Caco-2 (cell line): Measurements from ENCODE around the gene CAMKK2. TPM values are rescaled to one million over a fixed set of nuclear protein-coding genes. Genes with fewer than 3 reads are reported as not detected.

Experiments
- BruUV-seq: library from RNA; stranded (reverse); fragments of 400-500 nt; replicated peaks from 2 replicates; lab custom pipeline; 2021; lab: Mats Ljungman, UMichigan
- CTCF ChIA-PET: fragments of 300-600 bp; sonication (Branson Sonifier 250); formaldehyde crosslinking; loops from one replicate; lab custom pipeline; 2022; ENCODE audit warnings: antibody characterized with exemption; lab: Charles Lee
- POLR2A ChIA-PET: fragments of 300-600 bp; sonication (Branson Sonifier 250); formaldehyde crosslinking; loops from one replicate; lab custom pipeline; 2022; ENCODE audit warnings: antibody characterized with exemption; lab: Charles Lee
- DNase-seq, 2 experiments: peaks; one replicate each; pipeline versions ENCODE4 v3.0.0 to v3.0.0-alpha.2; 2020 to 2022
- H3K27me3 ChIP-seq: replicated peaks from 2 replicates; pipeline ENCODE4 v1.6.0; 2011; ENCODE audit warnings: low read length; ENCODE audit not compliant: control insufficient read depth, insufficient read depth
- H3K36me3 ChIP-seq: 2 replicates; pipeline ENCODE4 v1.5.1; 2011; ENCODE audit warnings: low read length; ENCODE audit not compliant: control insufficient read depth, insufficient read depth
- H3K4me1 ChIP-seq: fragments of 250-450 bp; sonication (Bioruptor Pico); 2 replicates; pipeline ENCODE4 v1.5.1; 2020; ENCODE audit warnings: mild to moderate bottlenecking
- H3K4me3 ChIP-seq: 2 replicates; pipeline ENCODE4 v1.5.1; 2011; ENCODE audit warnings: low read depth, mild to moderate bottlenecking, control low read depth, low read length
- H3K9me3 ChIP-seq: fragments of 250-450 bp; sonication (Bioruptor Pico); 2 replicates; pipeline ENCODE4 v1.5.1; 2020; ENCODE audit warnings: mild to moderate bottlenecking, moderate library complexity
- H3K27ac Mint-ChIP-seq: one replicate; pipeline ENCODE4 v1.8.0; 2022; ENCODE audit warnings: mixed read lengths; ENCODE audit not compliant: unreplicated experiment
- H3K27me3 Mint-ChIP-seq: one replicate; pipeline ENCODE4 v1.8.0; 2022; ENCODE audit warnings: mixed read lengths; ENCODE audit not compliant: insufficient read depth, unreplicated experiment
- H3K36me3 Mint-ChIP-seq: one replicate; pipeline ENCODE4 v1.8.0; 2022; ENCODE audit warnings: mild to moderate bottlenecking, mixed read lengths; ENCODE audit not compliant: insufficient read depth, unreplicated experiment
- H3K4me1 Mint-ChIP-seq: one replicate; pipeline ENCODE4 v1.8.0; 2022; ENCODE audit warnings: low read depth, mixed read lengths; ENCODE audit not compliant: unreplicated experiment
- H3K4me3 Mint-ChIP-seq: one replicate; pipeline ENCODE4 v1.8.0; 2022; ENCODE audit warnings: mild to moderate bottlenecking, moderate library complexity, mixed read lengths; ENCODE audit not compliant: unreplicated experiment
- H3K9me3 Mint-ChIP-seq: one replicate; pipeline ENCODE4 v1.8.0; 2022; ENCODE audit warnings: mixed read lengths; ENCODE audit not compliant: unreplicated experiment
- intact Hi-C: fragments of 100-400 bp; cut with micrococcal nuclease; formaldehyde crosslinking; loops from one replicate; pipeline ENCODE4 v1.10.0; 2022; ENCODE audit not compliant: unreplicated experiment
- total RNA-seq: library from RNA; stranded (reverse); gene quantifications from 2 replicates; pipeline ENCODE4 v1.2.3, GENCODE V29; 2022
- TF ChIP-seq, protein P1 (sequence below), 2 experiments: fragments of 200-600 bp in 1 of 2; IDR thresholded peaks; 1 replicate in 1 of 2; 2 replicates in 1 of 2; pipeline versions ENCODE4 v1.5.1 to v1.8.0; 2011 to 2022; ENCODE audit warnings: antibody characterized with exemption in 1 of 2, control low read depth in 1 of 2, inconsistent platforms in 1 of 2, low read depth in 1 of 2, low read length in 1 of 2, mild to moderate bottlenecking in 1 of 2, moderate library complexity in 1 of 2; ENCODE audit not compliant: insufficient read depth in 1 of 2, severe bottlenecking in 1 of 2, unreplicated experiment in 1 of 2

CAMKK2 gene
- total RNA-seq, 1 experiment from 2014 or later: 31.0 TPM

DNA sequence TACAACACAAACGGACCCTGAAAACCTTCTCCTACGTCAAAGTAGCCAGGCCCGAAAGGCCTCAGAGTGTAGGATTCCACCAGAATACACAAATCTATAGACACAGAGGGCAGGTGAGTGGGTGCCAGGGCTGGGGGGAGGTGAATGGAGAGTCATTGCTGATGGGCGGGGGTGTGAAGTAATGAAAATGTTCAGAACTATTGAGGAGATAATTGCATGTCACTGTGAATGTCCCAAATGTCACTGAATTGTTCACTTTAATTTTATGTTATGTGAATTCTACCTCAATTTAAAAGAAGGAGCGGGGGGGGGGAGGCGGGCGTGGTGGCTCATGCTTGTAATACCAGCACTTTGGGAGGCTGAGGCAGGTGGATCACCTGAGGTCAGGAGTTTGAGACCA, 50.6 kb downstream of the CAMKK2 start:
- H3K4me1 ChIP-seq: no peaks in the 10 kb centered on the region
- CTCF ChIA-PET: no interaction called here
- H3K4me3 ChIP-seq: no peak overlapping the region
- BruUV-seq: no TSS peak
- H3K27ac Mint-ChIP-seq: no peak overlapping the region
- no peaks in the 10 kb centered on the region for H3K27me3 ChIP-seq
- H3K4me1 Mint-ChIP-seq: peaks cover 6% of the 10 kb centered on the region
- H3K9me3 Mint-ChIP-seq: no peaks in the 10 kb centered on the region
- no peaks in the 10 kb centered on the region for H3K27me3 Mint-ChIP-seq
- POLR2A ChIA-PET: no interaction called here
- peaks cover 25% of the 10 kb centered on the region for H3K36me3 Mint-ChIP-seq
- no peaks in the 10 kb centered on the region for H3K9me3 ChIP-seq
- no peak for DNase-seq
- TF ChIP-seq, protein P1, sequence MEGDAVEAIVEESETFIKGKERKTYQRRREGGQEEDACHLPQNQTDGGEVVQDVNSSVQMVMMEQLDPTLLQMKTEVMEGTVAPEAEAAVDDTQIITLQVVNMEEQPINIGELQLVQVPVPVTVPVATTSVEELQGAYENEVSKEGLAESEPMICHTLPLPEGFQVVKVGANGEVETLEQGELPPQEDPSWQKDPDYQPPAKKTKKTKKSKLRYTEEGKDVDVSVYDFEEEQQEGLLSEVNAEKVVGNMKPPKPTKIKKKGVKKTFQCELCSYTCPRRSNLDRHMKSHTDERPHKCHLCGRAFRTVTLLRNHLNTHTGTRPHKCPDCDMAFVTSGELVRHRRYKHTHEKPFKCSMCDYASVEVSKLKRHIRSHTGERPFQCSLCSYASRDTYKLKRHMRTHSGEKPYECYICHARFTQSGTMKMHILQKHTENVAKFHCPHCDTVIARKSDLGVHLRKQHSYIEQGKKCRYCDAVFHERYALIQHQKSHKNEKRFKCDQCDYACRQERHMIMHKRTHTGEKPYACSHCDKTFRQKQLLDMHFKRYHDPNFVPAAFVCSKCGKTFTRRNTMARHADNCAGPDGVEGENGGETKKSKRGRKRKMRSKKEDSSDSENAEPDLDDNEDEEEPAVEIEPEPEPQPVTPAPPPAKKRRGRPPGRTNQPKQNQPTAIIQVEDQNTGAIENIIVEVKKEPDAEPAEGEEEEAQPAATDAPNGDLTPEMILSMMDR (IDR thresholded peaks at IDR 0.05; ENCODE audit: insufficient read depth in 1 of 2, low read depth in 1 of 2, low read length in 1 of 2, severe bottlenecking in 1 of 2, unreplicated experiment in 1 of 2): no peak
- 0 out of 2 replicates have a peak, but pooled peaks cover 1% of the 10 kb centered on the region for H3K36me3 ChIP-seq
- H3K4me3 Mint-ChIP-seq: no peak overlapping the region
- intact Hi-C loops: no loop called here

DNA sequence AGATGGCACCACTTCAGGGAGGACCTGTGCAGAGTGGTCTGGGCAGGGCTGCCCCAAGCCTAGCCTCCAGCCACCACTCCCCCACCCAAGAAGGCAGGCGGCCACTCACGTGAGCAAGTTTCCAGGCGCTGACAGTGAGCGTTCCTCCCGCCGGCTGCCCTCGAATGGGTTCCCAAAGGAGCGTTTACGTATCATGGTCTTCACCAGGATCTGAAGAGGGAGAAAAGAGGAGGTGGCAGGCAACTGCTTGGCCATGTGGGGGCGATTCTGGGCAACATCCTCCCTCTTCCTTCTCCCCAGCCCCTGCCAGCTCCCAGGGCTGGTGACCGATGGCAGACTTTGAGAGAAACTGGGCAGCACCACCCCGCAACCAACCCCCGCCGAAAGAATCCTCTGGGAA, 51.5 kb downstream of the CAMKK2 start:
- Histone ChIP-seq H3K4me1 (no peaks in the 10 kb centered on the region), H3K36me3 (0 out of 2 replicates have a peak, but pooled peaks cover 1% of the 10 kb centered on the region), H3K27me3 (no peaks in the 10 kb centered on the region), H3K9me3 (no peaks in the 10 kb centered on the region), H3K4me3 (no peak overlapping the region)
- Mint-ChIP-seq H3K36me3 (peaks cover 27% of the 10 kb centered on the region), H3K27ac (no peak overlapping the region), H3K4me1 (no peaks in the 10 kb centered on the region), H3K9me3 (no peaks in the 10 kb centered on the region), H3K4me3 (no peak overlapping the region), H3K27me3 (no peaks in the 10 kb centered on the region)
- intact Hi-C loops: no loop called here
- BruUV-seq: no TSS peak
- TF ChIP-seq, protein P1 (IDR thresholded peaks at IDR 0.05; ENCODE audit: insufficient read depth in 1 of 2, low read depth in 1 of 2, low read length in 1 of 2, severe bottlenecking in 1 of 2, unreplicated experiment in 1 of 2): no peak
- POLR2A ChIA-PET: no interaction called here
- CTCF ChIA-PET: no interaction called here
- DNase-seq: no peak

DNA sequence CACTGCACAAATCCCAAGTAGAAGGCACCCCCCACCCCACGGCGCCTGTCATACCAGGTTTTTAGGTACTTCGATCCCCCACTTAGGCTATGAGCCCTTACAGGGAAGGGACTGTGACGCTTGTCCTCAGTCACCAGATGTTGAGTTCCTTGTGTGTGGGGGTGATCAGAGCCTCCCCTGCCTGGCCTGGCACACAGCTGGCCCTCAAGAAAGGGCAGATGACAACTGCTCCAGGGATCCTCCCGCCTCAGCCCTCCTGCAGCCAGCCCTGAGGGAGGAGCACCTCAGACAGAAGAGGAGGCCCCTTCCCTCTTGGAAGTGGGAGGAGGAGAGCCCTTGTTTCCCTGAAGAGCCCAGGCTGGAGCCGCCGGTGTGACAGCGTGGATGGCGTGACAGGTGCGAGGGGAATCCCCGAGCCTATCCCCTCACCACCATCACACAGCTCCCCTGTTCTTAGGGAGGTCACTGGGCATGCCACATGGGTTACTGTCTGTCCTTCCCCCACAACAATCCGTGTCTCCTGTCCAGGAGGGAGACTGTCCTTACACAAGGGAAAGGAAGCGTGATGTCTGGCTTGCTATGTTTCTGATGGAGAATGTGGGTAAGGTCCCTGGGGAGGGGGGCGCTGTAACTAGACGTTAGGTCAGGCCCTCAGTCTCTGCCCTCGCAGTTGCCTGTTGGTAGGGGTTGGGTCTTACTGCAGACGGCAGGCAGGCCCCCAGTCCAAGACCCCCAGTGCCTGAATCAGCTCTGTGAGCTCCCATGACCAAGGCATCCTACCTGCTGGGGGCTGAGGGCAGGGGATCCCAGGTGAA, 55.1 kb downstream of the CAMKK2 start:
- H3K9me3 ChIP-seq: no peaks in the 10 kb centered on the region
- H3K4me3 Mint-ChIP-seq: no peak overlapping the region
- TF ChIP-seq, protein P1 (IDR thresholded peaks at IDR 0.05; ENCODE audit: insufficient read depth in 1 of 2, low read depth in 1 of 2, low read length in 1 of 2, severe bottlenecking in 1 of 2, unreplicated experiment in 1 of 2): no peak
- BruUV-seq: no TSS peak
- no peaks in the 10 kb centered on the region for H3K9me3 Mint-ChIP-seq
- no peak for DNase-seq
- H3K4me3 ChIP-seq: no peak overlapping the region
- POLR2A ChIA-PET: no interaction called here
- intact Hi-C loops: no loop called here
- H3K27me3 Mint-ChIP-seq: no peaks in the 10 kb centered on the region
- H3K27ac Mint-ChIP-seq: no peak overlapping the region
- H3K36me3 ChIP-seq: no peaks in the 10 kb centered on the region; the same call in 1 of the 2 replicates
- no peaks in the 10 kb centered on the region for H3K4me1 ChIP-seq
- peaks cover 24% of the 10 kb centered on the region for H3K36me3 Mint-ChIP-seq
- H3K4me1 Mint-ChIP-seq: no peaks in the 10 kb centered on the region
- CTCF ChIA-PET: no interaction called here
- H3K27me3 ChIP-seq: no peaks in the 10 kb centered on the region
